ENCODE data around the gene BRF1. TPM values are rescaled to one million over a fixed set of nuclear protein-coding genes. Genes with fewer than 3 reads are reported as not detected.
"Not testable (repeated sequence)": the region's sequence is repeated elsewhere in the genome, so short reads cannot be mapped to it uniquely, and the experiment has no call there.

BRF1 gene
- total and polyA plus RNA-seq, 2 of the 13 experiments (the other 11 are each of a cell fraction or from before 2014, with no cell fraction given): 5.1 to 11.0 TPM

DNA sequence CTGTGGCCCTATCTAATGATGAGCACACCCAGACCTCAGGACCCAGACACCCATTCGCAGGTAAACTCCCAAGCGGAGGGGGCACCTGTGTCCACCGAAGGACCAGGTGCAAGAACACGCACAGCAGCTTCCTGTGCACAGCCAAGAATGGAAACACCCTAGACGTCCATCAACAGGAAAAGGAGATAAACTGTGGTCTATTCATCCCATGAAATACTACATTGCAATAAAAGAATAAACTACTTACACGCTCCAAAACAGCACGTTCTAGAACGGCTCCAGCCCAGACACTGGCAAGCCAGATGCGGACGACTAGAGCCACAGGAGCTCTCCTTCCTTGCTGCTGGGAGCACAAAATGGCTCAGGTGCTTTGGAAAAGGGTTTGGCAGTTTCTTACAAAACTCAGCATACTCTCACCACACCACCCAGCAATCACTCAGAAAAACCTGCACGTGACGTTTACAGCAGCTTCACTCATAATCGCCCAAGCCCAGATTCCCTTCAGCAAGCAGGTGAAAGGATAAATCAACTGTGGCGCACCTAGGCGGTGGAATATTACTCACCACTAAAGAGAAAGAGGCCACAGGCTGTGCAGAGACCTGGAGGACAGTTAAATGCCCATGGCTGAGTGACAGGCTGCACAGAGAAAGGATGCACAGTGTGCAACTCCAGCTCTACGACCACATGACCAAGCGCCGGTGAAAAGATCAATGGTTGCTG lies 21.0 kb downstream of the BRF1 start:
- no peak for DNase-seq (ENCODE audit: low spot score)
- BruUV-seq (replicated peaks): no TSS peak
- no peak for ATAC-seq
- Histone ChIP-seq H3K27ac (ENCODE audit: extremely low read length, insufficient read depth, low read length) (no peak overlapping the region), H3K4me1 (ENCODE audit: insufficient read depth, low read length) (peaks cover 6% of the 10 kb centered on the region; the same call in 1 of the 2 replicates), H3K79me2 (ENCODE audit: insufficient read depth, low read length) (peaks cover 22% of the 10 kb centered on the region), H4K20me1 (ENCODE audit: insufficient read depth, low read length) (peaks cover 11% of the 10 kb centered on the region; the same call in 1 of the 2 replicates), H3K9me3 (ENCODE audit: low read length) (no peaks in the 10 kb centered on the region), H3K4me3 (replicated peaks in 1 of 3; ENCODE audit: insufficient read depth in 1 of 3, low read depth in 2 of 3, low read length in 3 of 3) (no peak overlapping the region), H2AFZ (ENCODE audit: low read length) (no peak overlapping the region), H3K36me3 (replicated peaks in 1 of 2; ENCODE audit: control insufficient read depth in 1 of 2, insufficient read depth in 2 of 2, low read length in 2 of 2) (peaks cover 4 to 14% of the 10 kb centered on the region in 2 experiments; a peak in 3 of 5 replicates), H3K9ac (ENCODE audit: insufficient read depth, low read depth, low read length) (no peak overlapping the region), H3K4me2 (ENCODE audit: low read depth, low read length) (no peak overlapping the region), H3K27me3 (ENCODE audit: control insufficient read depth in 1 of 2, insufficient read depth in 2 of 2, low read length in 2 of 2) (no peaks in the 10 kb centered on the region)
- in situ Hi-C loops (cut with HindIII; ENCODE audit: extremely low pct_ligation_motif_present, low pct_unique_long_range_greater_than_20kb) (loop anchor here (5.0 kb wide), 1 partner anchor 78 kb away; no protein-coding TSS in a partner anchor), intact Hi-C loops (cut with micrococcal nuclease; ENCODE audit: unreplicated experiment) (no loop called here)
- no peak for FAIRE-seq
- ChIA-PET POLR2A (no interaction called here), CTCF (ENCODE audit: low intra/inter-chr PET ratio, low total read pairs) (no interaction called here)
- no peak for TF ChIP-seq ZNF235 (CRISPR knock-in tag; IDR thresholded peaks at IDR 0.05; ENCODE audit: borderline replicate concordance)
- over 99% methylated on average over 17 of the region's 18 CpGs for WGBS (ENCODE audit: low lambda C conversion rate)

DNA sequence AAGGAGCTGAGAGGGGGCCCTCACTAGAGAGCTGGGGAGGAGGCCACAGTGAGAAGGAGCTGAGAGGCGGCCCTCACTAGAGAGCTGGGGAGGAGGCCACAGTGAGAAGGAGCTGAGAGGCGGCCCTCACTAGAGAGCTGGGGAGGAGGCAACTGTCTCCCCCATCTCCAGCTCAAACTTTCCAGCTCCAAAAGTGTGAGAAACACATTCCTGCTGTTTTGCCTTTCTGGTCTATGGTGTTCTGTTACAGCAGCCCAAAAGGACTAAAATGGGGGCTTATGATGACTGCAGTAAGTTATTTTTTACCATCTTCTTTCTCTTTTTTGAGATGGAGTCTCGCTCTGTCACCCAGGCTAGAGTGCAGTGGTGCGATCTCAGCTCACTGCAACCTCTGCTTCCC lies 23.4 kb downstream of the BRF1 start:
- H3K27me3 ChIP-seq (ENCODE audit: control insufficient read depth in 1 of 2, insufficient read depth in 2 of 2, low read length in 2 of 2); H3K36me3 ChIP-seq (replicated peaks in 1 of 2; ENCODE audit: control insufficient read depth in 1 of 2, insufficient read depth in 2 of 2, low read length in 2 of 2); ATAC-seq; H3K27ac ChIP-seq (ENCODE audit: extremely low read length, insufficient read depth, low read length); in situ Hi-C loops (cut with HindIII; ENCODE audit: extremely low pct_ligation_motif_present, low pct_unique_long_range_greater_than_20kb); DNase-seq (ENCODE audit: low spot score); intact Hi-C loops (cut with micrococcal nuclease; ENCODE audit: unreplicated experiment); H3K4me1 ChIP-seq (ENCODE audit: insufficient read depth, low read length); H3K4me3 ChIP-seq (replicated peaks in 1 of 3; ENCODE audit: insufficient read depth in 1 of 3, low read depth in 2 of 3, low read length in 3 of 3); POLR2A ChIA-PET; CTCF ChIA-PET (ENCODE audit: low intra/inter-chr PET ratio, low total read pairs); H2AFZ ChIP-seq (ENCODE audit: low read length); H3K4me2 ChIP-seq (ENCODE audit: low read depth, low read length); H3K9me3 ChIP-seq (ENCODE audit: low read length); H3K9ac ChIP-seq (ENCODE audit: insufficient read depth, low read depth, low read length); BruUV-seq (replicated peaks); FAIRE-seq: not testable (repeated sequence)
- peaks cover 16% of the 10 kb centered on the region for H3K79me2 ChIP-seq (ENCODE audit: insufficient read depth, low read length)
- 97% methylated on average over 4 of the region's 4 CpGs for WGBS (ENCODE audit: low lambda C conversion rate)
- peaks cover 11% of the 10 kb centered on the region; the same call in 1 of the 2 replicates for H4K20me1 ChIP-seq (ENCODE audit: insufficient read depth, low read length)

All from HepG2 (cell line).